Sciatic nerve (tissue), 2 donors: ENCODE data around the gene MAD1L1. TPM values are rescaled to one million over a fixed set of nuclear protein-coding genes. Genes with fewer than 3 reads are reported as not detected.
"Not testable (repeated sequence)": the region's sequence is repeated elsewhere in the genome, so short reads cannot be mapped to it uniquely, and the experiment has no call there.

Experiments used
- ATAC-seq: fragments of 200-7000 bp; cut with Tn5 transposase; one replicate; pipeline ENCODE4 v1.9.1; 2020; ENCODE audit warnings: mild to moderate bottlenecking, moderate library complexity
- DNase-seq: peaks from one replicate; pipeline ENCODE4 v3.0.0-alpha.2; 2020; ENCODE audit warnings: low spot score
- intact Hi-C: fragments of 100-400 bp; cut with DNase I; formaldehyde crosslinking; loops from one replicate; pipeline ENCODE4 v1.14.2; 2022
- total RNA-seq: library from RNA; stranded (reverse); fragmentation: NEBNext Ultra II Directional; extraction: Animal tissue kit (Norgen Biotek cat#: 25700); gene quantifications from one replicate; pipeline ENCODE4 v1.2.1, GENCODE V29; 2021
- donor health status: DM: no; HTN: no; CAD: no.
- donor health status: DM: no; HTN: no; CAD: no.

MAD1L1 gene
- total RNA-seq, 1 donor from 2014 or later, result 42.1 TPM

DNA sequence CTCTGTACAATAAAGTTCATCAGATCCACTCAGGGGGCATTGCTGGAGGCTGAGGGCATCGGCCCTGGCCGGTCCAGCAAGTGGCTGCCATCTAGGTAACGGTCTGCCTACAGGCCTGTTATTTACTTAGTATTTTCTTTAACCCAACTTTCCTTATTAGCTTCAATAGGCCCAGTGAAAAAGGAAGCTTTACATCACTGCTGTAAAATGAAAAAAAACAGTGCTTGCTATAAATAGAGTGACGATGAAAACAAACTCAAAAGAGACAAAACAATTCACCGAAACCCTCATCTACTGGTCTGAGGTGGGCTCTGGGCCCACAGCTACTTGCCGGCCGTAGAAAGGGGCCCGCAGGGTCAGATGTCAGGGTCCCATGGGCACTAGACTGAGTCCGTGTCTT is 370.2 kb downstream of the MAD1L1 start:
- intact Hi-C loops, result no loop called here
- DNase-seq, result no peak
- no peak for ATAC-seq

DNA sequence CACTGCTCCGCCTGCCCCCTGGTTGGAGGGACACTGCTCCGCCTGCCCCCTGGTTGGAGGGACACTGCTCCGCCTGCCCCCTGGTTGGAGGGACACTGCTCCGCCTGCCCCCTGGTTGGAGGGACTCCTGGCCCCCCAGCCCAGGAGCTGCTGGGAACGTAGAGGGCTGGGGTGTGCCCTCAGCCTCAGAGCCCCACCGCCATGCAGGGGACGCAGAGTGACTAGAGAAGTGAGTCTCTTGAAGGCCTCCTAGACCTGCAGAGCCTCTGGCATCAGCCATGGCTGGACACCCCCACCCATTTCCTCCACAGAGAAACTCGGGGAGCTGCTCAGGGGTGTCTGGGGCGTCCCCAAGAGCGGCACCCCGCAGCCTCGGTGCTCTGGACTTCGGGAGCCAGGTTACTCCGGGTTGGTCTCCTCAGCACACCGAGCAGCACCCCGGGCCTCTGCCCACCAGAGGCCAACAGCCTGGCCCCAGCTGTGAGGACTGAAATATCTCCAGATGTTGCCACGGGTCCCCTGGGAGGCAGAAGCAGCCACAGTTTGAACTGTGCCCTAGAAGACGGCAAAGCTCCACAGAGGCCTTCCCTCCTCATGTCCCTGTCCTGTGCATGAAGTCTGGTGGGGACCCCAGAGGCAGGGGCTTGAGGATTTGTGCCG is 370.8 kb downstream of the MAD1L1 start:
- no peak for ATAC-seq
- no peak for DNase-seq
- intact Hi-C loops, result no loop called here

DNA sequence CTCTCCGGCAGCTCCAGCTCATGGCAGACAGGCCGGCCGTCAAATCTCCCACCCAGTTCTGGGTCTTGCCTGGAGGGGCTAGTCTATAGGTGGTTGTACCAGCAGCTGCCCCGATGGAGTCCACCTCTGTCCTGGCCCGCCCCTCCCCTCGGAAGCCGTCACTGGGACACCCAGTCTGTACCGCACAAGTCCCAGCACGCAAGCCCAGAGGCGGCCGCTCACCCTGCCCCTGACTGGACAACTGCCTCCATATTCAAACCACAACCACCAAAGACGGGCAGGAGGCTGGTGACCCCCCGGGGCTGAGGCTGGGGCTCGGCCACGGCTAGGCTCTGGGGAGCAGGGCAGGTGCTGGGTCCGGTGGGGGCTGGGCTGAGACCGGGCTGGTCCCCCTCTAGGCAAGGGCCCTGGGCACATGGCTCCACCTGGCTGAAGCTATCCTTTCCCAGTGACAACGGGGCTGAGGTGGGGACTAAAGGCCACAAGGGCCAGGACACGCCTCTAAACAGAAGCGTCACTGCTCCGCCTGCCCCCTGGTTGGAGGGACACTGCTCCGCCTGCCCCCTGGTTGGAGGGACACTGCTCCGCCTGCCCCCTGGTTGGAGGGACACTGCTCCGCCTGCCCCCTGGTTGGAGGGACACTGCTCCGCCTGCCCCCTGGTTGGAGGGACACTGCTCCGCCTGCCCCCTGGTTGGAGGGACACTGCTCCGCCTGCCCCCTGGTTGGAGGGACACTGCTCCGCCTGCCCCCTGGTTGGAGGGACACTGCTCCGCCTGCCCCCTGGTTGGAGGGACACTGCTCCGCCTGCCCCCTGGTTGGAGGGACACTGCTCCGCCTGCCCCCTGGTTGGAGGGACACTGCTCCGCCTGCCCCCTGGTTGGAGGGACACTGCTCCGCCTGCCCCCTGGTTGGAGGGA is 371.6 kb downstream of the MAD1L1 start:
- intact Hi-C loops, ATAC-seq: not testable (repeated sequence)

DNA sequence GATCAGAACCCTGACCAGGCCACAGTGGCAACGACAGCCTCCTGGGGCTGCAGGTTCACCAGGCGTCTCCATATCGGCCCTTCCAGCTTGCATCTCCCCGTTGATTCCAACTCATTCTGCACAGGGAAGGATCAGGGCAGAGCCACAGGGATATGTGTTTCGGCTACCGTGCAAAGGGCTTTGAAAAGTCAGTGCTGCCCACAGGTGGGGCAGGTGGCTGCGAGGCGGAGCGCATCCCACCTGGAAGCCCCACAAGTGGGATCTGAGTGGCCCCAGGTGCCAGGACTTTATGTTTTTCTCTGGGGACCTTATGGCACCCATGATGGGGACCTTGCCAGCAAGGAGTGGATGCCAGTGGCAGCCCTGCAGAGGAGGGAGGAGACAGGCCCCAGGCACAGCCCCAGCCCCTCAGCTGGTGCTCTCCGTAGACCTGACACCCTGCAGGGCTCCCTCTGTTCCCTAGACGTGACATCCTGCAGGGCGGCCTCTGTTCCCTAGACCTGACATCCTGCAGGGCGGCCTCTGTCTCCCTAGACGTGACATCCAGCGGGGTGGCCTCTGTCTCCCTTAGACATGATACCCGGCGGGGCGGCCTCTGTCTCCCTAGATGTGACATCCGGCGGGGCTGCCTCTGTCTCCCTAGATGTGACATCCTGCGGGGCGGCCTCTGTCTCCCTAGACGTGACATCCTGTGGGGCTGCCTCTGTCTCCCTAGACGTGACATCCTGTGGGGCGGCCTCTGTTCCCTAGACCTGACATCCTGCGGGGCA is 373.3 kb downstream of the MAD1L1 start:
- DNase-seq (no peak), ATAC-seq (no peak)
- intact Hi-C loops, result no loop called here

More for the DNA sequence above, 371.6 kb downstream of the MAD1L1 start:
- DNase-seq, result not testable (repeated sequence)

- no peak for ATAC-seq
- DNase-seq, result no peak
- intact Hi-C loops, result no loop called here
These were observed 374.1 kb downstream of the MAD1L1 start for GRCh38 chr7:1858435-1859265.

DNA sequence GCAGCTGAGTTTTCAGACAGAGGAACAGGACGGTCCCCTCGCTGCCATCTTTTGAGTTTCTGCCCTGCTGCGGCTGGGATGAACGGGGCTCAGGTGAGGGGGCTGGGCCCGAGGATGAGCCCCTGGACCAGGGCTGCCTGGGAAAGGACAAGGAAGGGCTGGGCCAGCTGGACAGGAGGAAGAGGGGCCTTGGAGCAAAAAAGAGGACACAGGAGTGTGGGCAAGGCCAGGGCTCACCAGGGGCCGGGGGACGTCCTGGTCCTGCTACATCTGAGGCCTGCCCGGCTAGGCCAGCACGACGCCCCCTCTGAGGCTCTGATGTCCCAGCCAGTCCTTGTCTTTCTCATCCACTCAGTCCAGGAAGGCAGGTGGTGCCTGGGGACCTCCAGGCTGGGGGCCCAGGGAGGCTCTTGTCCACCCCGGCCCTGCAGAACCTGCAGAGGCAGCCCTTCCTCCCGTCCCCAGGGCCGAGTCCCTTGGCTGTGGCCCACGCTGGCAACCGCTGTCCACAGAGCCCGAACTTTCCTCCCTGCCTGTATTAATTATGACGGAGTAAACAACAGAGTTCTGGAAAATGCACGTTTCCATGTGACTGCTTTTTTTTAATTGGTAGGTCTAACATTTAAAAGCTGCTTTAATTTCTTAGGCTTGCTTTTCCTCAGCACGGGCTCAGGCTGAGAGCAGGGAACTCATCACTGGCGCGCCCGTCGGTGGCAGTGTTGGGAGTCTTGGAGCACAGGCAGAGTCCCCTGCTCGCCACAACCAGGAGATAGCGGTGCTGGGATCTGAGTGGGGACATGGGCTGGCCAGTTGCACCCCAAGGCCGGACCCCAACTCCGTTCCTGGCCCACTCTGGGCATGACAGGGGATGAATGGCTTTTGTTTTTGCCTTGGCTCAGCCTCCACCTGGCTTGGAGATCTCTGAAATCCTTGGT is 375.0 kb downstream of the MAD1L1 start:
- ATAC-seq (no peak), DNase-seq (no peak)
- intact Hi-C loops, result no loop called here

DNA sequence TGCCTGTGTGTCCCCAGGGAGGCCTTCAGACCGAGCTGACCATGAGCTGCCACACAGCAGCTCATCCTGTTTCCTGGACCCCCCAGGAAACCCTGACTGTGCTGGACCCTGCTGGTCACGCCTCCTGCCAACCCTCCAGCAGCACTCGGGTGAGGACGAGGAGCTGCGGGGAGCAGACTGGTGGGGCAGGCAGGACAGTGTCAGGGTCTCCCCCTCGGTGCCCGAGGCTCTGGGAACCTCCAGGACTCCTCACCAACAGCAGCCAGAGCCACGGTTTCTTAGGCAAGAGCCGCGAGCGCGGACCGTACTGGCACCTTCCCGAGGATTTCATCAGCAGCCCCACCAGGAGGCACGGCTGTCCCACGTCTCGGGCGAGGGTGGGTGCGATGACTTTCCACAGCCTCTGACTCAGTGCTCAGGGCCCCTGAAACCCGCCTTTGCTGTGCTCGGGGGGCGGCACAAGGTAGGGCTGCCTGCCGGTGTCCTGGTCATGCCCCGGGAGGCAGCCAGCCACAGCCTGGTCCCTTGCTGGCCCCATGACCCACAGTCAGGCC is 375.8 kb downstream of the MAD1L1 start:
- peak; percentile 53 for DNase-seq
- intact Hi-C loops, result no loop called here
- ATAC-seq, result no peak

GRCh38 chr7:1856161-1856887 is 376.4 kb downstream of the MAD1L1 start:
- intact Hi-C loops, result no loop called here
- DNase-seq, result peak; percentile 43
- ATAC-seq, result no peak

- intact Hi-C loops, result no loop called here
- no peak for DNase-seq
These were observed 377.0 kb downstream of the MAD1L1 start for GRCh38 chr7:1855725-1856160.

DNA sequence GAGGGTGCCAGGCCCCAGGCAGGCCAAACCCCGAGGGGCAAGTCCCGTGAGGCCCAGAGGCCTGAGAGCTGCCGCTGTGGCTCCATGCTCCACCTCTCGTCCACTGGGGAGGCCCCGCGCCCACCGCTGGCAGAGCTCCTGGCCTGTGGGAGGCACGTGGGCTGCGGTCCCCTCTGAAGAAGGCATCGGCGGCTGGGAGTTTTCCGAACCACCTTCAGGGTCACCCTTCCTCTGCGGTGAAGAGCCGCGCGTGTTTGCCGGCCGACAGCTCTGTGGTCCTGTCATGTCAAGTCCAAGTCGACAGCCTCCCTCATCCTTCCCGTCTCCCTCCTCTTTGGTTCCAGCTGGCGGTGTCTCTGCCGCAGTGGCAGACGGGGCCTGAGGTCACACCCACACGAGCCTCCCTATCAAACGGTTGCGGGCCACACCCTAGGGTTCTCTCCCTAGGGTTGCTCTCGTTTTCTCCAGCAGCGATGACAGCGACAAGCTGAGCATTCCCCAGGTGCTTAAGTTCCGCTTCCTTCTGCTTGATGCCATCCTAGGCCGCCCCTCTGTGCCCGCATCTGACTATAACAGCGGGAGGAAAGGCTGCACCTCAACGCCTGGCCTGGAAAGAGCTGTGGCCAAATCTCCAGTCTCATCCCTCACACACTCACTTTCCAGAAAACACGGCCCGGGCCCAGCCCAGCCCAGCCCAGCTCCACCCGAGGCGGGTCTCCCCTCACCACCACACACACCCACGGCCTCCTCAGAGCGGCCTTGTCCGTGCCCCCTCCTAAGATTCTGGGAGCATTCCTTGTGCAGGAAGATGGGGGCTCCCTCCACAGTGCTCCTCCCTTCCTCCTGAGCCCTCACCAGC is 377.6 kb downstream of the MAD1L1 start:
- DNase-seq (peak; percentile 55), ATAC-seq (no peak)
- intact Hi-C loops, result no loop called here

More at GRCh38 chr7:1855725-1856160, 377.0 kb downstream of the MAD1L1 start:
- ATAC-seq, result no peak

- ATAC-seq, result no peak
- DNase-seq, result peak; percentile 43
- intact Hi-C loops, result no loop called here
These were observed 378.5 kb downstream of the MAD1L1 start for GRCh38 chr7:1853986-1854865.

- ATAC-seq (no peak), DNase-seq (no peak)
- intact Hi-C loops, result no loop called here
These were observed 379.2 kb downstream of the MAD1L1 start for GRCh38 chr7:1853431-1853985.

DNA sequence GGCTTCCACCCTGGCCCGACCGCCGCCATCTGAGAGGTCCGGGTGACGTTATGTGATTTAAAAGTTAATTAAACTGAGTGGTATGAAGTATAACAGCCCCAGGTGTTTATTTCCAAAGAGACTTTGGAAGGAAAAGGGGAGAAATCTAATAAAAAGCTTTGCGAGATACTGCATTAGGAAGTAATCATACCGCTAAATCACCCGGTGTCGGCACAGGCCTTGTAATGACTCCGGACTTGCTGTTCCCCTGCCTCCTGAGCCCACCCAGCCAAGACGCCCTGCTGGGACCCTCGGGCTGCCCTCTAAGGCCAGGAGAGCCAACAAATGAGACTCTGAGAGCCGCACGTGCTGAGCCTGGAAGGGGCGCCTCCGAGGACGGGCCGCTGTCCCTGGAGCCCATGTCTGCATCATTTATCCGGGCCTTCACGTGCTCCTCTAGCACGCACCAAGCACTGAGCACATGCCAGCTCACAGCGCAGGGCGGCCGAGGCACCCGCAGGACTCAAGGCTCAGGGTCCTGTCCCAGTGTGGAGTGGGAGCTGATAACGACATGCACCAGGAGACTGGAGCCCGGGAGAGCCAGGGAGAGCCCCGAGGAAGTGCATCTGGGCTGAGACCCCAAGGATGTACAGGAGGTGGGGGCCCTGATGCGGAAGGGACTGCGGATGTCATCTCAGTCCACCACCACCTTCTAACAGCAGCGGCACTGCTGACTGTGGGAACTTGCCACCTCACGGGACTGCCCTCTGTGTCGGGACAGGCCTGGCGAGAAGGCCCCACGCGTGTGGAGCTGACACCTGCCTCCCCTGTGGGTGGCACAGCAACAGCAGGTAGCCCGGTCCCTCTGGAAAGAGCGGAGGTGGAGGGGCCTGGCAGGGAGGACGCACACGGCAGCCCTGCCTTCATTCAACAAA is 380.0 kb downstream of the MAD1L1 start:
- DNase-seq (peak; percentile 41), ATAC-seq (no peak)
- intact Hi-C loops, result no loop called here
